Muscle layer of duodenum (tissue), 2 donors: Measurements from ENCODE around the gene NCAN.

ENCODE experiments used
- H3K27ac ChIP-seq: one replicate; pipeline ENCODE4 v1.7.0; 2013; ENCODE audit warnings: mild to moderate bottlenecking, low read length
- H3K27me3 ChIP-seq: one replicate; pipeline ENCODE4 v1.7.0; 2013; ENCODE audit warnings: low read depth, mild to moderate bottlenecking, control low read depth, low read length
- H3K36me3 ChIP-seq, 2 donors: one replicate each; pipeline ENCODE4 v1.7.0; 2013; ENCODE audit warnings: low read length in 2 of 2, control low read depth in 1 of 2, mild to moderate bottlenecking in 1 of 2; ENCODE audit not compliant: insufficient read depth in 2 of 2, control insufficient read depth in 1 of 2
- H3K4me1 ChIP-seq, 2 donors: one replicate each; pipeline ENCODE4 v1.7.0; 2013; ENCODE audit warnings: low read length in 2 of 2, mild to moderate bottlenecking in 2 of 2, control low read depth in 1 of 2, moderate library complexity in 1 of 2; ENCODE audit not compliant: insufficient read depth in 2 of 2, control insufficient read depth in 1 of 2
- H3K4me3 ChIP-seq, 2 donors: one replicate each; pipeline ENCODE4 v1.7.0; 2013; ENCODE audit warnings: low read length in 2 of 2, low read depth in 1 of 2, mild to moderate bottlenecking in 1 of 2
- H3K9me3 ChIP-seq, 2 donors: one replicate each; pipeline ENCODE4 v1.7.0; 2013; ENCODE audit warnings: low read length in 2 of 2, control low read depth in 1 of 2, mild to moderate bottlenecking in 1 of 2; ENCODE audit not compliant: control insufficient read depth in 1 of 2
- donor health status: healthy.

NCAN gene

DNA sequence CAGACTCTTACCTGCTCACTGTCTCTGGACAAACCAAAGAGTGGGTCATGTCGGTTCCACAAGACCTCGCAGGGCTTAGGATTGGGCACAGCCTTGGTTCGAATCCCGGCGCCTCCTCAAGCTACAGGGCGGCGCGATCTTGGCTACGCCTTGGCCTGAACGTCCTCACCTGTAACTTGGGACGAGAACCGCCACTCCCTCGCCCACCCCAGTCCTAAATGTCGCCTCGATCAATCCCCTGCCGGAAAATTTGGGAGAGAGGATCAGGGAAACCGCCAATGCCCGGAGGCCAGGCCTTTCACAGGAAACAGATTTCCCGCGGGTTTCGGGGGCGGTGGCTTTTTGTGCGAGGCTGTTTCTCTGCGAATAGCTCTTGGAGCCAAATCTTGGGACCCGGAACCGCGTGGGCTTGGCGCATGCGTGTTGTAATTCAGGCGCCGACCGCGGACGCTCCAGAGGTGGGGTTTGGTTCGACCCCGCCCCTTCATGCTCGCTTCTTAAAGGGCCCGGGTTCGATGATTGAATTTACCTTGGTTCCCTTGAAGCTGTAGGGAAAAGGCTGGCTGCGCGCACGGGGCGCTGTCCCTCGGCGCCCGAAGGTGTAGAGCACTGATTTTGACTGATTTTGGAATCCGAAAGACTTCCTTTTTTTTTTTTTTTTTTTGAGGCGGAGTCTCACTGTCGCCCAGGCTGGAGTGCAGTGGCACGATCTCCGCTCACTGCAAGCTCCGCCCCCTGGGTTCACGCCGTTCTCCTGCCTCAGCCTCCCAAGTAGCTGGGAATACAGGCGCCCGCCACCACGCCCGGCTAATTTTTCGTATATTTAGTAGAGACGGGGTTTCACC lies 8.5 kb upstream of the NCAN start, which contains the start of gene NR2C2AP:
NR2C2AP (minus strand) TSS at position 403 of the 845 bp plus-strand sequence; CDS start at position 49, 354 bp downstream.
- H3K27ac ChIP-seq: peak within 1 kb of the TSS; percentile 65
- H3K27me3 ChIP-seq: peaks cover 5% of the 10 kb centered on the region
- peaks cover 0 to 10% of the 10 kb centered on the region in 2 donors for H3K4me1 ChIP-seq
- H3K9me3 ChIP-seq: no peaks in the 10 kb centered on the region
- peaks cover 6 to 15% of the 10 kb centered on the region in 2 donors for H3K36me3 ChIP-seq
- H3K4me3 ChIP-seq: peak within 1 kb of the TSS; percentile 72 to 85

DNA sequence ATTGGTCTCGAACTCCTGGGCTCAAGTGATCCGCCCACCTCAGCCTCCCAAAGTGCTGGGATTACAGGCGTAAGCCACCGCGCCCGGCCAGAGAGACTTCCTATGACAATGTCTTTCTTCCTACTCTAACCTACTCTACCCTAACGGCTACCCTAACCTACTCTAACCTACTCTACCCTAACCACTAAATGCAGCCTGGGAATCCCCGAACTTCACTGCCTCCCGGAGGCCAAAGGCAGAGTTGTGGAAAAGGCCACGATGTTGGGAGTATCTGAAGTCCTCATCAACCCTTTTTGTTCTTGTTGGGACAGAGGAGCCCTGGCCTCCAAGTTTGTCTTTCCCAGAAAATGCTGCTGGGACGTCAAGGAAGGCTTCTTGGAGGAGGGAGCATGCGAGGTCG lies 7.6 kb upstream of the NCAN start:
- no peak overlapping the region for H3K27ac ChIP-seq
- H3K4me1 ChIP-seq: peaks cover 0 to 10% of the 10 kb centered on the region in 2 donors
- peaks cover 5% of the 10 kb centered on the region for H3K27me3 ChIP-seq
- peaks cover 0 to 6% of the 10 kb centered on the region in 2 donors for H3K36me3 ChIP-seq
- H3K4me3 ChIP-seq: no peak overlapping the region
- no peaks in the 10 kb centered on the region for H3K9me3 ChIP-seq

GRCh38 chr19:19205416-19206410 lies 6.0 kb upstream of the NCAN start:
- Histone ChIP-seq H3K4me3 (no peak overlapping the region), H3K36me3 (no peaks in the 10 kb centered on the region), H3K9me3 (no peaks in the 10 kb centered on the region), H3K4me1 (peaks cover 0 to 10% of the 10 kb centered on the region in 2 donors), H3K27me3 (peaks cover 5% of the 10 kb centered on the region), H3K27ac (no peak overlapping the region)

- peaks cover 0 to 14% of the 10 kb centered on the region in 2 donors for H3K4me1 ChIP-seq
- H3K9me3 ChIP-seq: no peaks in the 10 kb centered on the region
- H3K27me3 ChIP-seq: peaks cover 10% of the 10 kb centered on the region
- H3K27ac ChIP-seq: no peak overlapping the region
- H3K36me3 ChIP-seq: no peaks in the 10 kb centered on the region
- no peak overlapping the region for H3K4me3 ChIP-seq
Observed at GRCh38 chr19:19206938-19207337, 4.8 kb upstream of the NCAN start.

- Histone ChIP-seq H3K27me3 (peaks cover 16% of the 10 kb centered on the region), H3K4me3 (no peak overlapping the region), H3K27ac (no peak overlapping the region), H3K36me3 (no peaks in the 10 kb centered on the region), H3K4me1 (peaks cover 0 to 7% of the 10 kb centered on the region in 2 donors), H3K9me3 (no peaks in the 10 kb centered on the region)
Observed at GRCh38 chr19:19207637-19208572, 3.9 kb upstream of the NCAN start.

DNA sequence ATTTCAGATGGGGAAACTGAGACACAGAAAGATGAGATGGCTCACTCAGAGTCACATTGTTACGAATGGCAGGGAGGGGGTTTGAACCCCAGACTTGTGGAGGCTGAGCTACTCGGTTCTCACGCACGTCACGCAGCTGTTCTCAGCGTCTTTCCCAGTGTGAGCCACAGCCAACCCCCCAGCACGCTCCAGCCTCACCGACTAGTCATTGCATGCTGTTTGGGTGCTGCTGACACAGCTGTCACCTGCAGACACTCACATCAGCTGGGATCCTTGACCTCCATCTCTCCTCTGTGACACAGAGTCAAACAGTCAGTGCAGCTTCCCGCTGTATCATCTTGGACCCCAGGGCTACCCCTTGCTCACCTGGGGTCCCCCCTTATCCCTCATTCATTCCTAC lies 2.4 kb upstream of the NCAN start:
- peaks cover 0 to 5% of the 10 kb centered on the region in 2 donors for H3K4me1 ChIP-seq
- no peaks in the 10 kb centered on the region for H3K36me3 ChIP-seq
- peaks cover 25% of the 10 kb centered on the region for H3K27me3 ChIP-seq

GRCh38 chr19:19212916-19213315 lies 1.2 kb downstream of the NCAN start:
- Histone ChIP-seq H3K4me1 (peaks cover 0 to 5% of the 10 kb centered on the region in 2 donors), H3K36me3 (no peaks in the 10 kb centered on the region), H3K27ac (no peak overlapping the region), H3K27me3 (peaks cover 23% of the 10 kb centered on the region), H3K4me3 (no peak overlapping the region), H3K9me3 (no peaks in the 10 kb centered on the region)

More for the DNA sequence above, 2.4 kb upstream of the NCAN start:
- H3K4me3 ChIP-seq: no peak overlapping the region
- no peaks in the 10 kb centered on the region for H3K9me3 ChIP-seq
- no peak overlapping the region for H3K27ac ChIP-seq

DNA sequence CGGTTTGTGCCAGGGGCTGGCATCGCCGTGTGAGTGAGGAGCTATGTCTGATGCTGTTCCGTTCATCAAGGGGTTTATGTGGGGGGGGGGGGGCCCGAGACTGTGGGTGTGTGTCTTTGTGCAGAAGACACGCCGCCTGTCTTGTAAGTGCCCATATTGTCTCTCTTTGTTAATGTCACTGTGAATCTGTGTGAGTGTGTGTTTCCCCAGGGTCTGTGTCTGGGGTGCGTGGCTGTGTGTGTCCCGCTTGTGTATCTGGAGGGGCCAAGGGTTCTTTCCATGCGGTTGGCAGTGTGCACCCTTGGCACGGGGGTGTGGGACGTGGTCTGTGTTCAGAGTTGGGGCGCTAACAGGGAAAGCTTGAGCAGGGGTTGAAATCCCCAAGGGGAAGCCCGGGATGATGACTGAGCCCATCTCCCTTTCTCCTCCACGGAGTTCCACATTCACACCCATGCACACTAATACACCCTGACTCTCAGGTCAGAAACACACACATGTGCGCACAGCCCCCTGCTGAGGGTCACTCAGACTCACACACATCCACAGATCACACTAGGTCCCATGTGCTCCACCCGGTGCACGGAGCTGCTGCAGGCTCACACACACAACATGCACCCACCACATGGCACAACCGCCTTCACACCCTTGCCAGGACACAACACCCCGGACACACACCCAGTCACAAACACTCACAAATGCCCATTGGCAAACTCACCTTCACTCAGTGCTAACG lies 1.8 kb downstream of the NCAN start:
- H3K27me3 ChIP-seq: peaks cover 23% of the 10 kb centered on the region
- H3K4me1 ChIP-seq: peaks cover 0 to 5% of the 10 kb centered on the region in 2 donors
- no peaks in the 10 kb centered on the region for H3K36me3 ChIP-seq
- no peak overlapping the region for H3K27ac ChIP-seq
- H3K4me3 ChIP-seq: no peak overlapping the region
- no peaks in the 10 kb centered on the region for H3K9me3 ChIP-seq

DNA sequence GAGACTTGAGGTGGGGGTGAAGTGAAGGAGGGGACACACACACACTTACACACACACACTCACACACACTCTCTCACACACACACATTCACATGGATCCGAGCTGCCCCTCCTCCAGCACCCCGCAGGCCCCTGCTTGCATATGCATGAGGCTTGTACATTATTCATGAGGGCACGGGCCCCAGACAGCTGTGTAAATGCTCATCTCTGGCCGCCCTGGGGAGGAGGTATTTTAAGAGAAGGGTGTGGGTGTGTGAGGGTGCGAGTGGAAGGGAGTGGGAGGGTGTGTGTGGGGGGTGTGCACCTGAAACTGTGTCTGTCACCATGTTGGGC lies 2.4 kb downstream of the NCAN start:
- Histone ChIP-seq H3K27me3 (peaks cover 23% of the 10 kb centered on the region), H3K4me3 (no peak overlapping the region), H3K9me3 (no peaks in the 10 kb centered on the region), H3K36me3 (no peaks in the 10 kb centered on the region), H3K4me1 (peaks cover 0 to 5% of the 10 kb centered on the region in 2 donors), H3K27ac (no peak overlapping the region)

DNA sequence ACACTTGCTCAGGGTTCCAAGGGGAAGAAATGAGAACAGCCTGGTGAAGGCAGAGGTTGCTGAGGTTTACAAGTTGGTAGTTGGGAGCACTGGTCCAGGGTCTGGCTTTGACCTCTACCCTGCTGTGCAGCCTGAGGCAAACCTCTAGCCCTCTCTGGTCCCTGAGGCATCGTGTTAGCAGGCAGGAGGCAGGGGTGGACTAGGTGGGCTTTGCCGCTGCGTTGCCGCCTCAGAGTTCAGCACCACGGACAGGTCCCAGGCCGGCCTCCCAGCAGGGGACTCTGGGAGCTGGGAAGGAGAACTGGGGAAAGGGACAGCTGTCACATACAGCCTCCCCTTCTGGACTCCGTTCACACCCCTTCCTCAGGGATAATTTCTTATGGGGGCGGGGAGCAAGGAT lies 3.1 kb downstream of the NCAN start:
- Histone ChIP-seq H3K27ac (no peak overlapping the region), H3K9me3 (no peaks in the 10 kb centered on the region), H3K36me3 (no peaks in the 10 kb centered on the region), H3K4me3 (no peak overlapping the region), H3K27me3 (peaks cover 23% of the 10 kb centered on the region), H3K4me1 (peaks cover 0 to 5% of the 10 kb centered on the region in 2 donors)
